ENCODE results near the gene GATB. TPM values are rescaled to one million over a fixed set of nuclear protein-coding genes. Genes with fewer than 3 reads are reported as not detected.

The GATB gene
- total and polyA plus RNA-seq, 2 of the 4 experiments (the other 2 are of a cell fraction): 18.7 to 20.3 TPM

DNA sequence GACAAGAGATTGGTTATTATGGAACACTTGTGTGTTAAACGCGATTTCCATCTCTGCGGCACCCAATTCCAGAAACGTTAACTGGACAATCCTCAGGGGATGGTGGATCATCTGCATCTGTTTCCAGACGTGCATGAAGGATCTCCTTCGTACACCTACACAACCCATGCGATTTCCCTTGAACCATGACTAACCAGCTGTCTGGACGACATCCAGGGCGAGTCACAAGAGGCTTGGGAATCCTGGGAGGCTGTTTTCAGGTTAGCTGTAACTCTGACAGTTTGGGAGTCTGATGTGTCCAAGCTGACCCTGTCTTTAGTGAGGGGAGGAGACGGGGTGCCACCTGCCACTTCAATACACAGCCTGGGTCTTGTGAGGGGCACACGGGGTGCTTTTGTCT is 84.5 kb downstream of the GATB start:
- no peaks in the 10 kb centered on the region for H3K27me3 ChIP-seq (ENCODE audit: control insufficient read depth, insufficient read depth, low read length)
- no peak overlapping the region for H3K9ac ChIP-seq (ENCODE audit: low read depth, low read length)
- H2BK15ac ChIP-seq (ENCODE audit: low read depth, low read length): no peak overlapping the region
- H2AK5ac ChIP-seq (ENCODE audit: low read depth, low read length): no peak overlapping the region
- no peak overlapping the region; the same call in 1 of the 2 replicates for H3K4me2 ChIP-seq (ENCODE audit: low read depth, low read length)
- peaks cover 4% of the 10 kb centered on the region; the same call in 1 of the 2 replicates for H3K4me1 ChIP-seq (ENCODE audit: control insufficient read depth, insufficient read depth, low read length)
- ATAC-seq (ENCODE audit: low read depth) (peak; percentile 75), DNase-seq (peak; percentile 94)
- ChIA-PET POLR2A (ENCODE audit: unreplicated experiment) (interaction anchor here (1.0 kb wide), 1 partner anchor 11 kb away, joined by 4 read pairs; no protein-coding TSS in a partner anchor), CTCF (no interaction called here)
- H3K9me1 ChIP-seq (ENCODE audit: insufficient read depth, low read length): no peaks in the 10 kb centered on the region; the same call in 1 of the 2 replicates
- no peak overlapping the region for H2BK120ac ChIP-seq (ENCODE audit: low read depth, low read length)
- no peak overlapping the region for H3K23ac ChIP-seq (ENCODE audit: low read depth, low read length)
- no peak overlapping the region for H3K56ac ChIP-seq (ENCODE audit: extremely low read depth, insufficient read depth, low read length)
- H3K9me3 ChIP-seq (ENCODE audit: control insufficient read depth, insufficient read depth, low read length): no peaks in the 10 kb centered on the region
- in situ Hi-C loops (cut with MboI; ENCODE audit: low sequenced_read_pairs): no loop called here
- H3K4me3 ChIP-seq (ENCODE audit: insufficient read depth, low read depth, low read length): no peak overlapping the region
- no peak for TF ChIP-seq POLR2A (IDR thresholded peaks at IDR 0.05; ENCODE audit: low read depth, low read length)
- peak; percentile 79 for TF ChIP-seq FOS (IDR thresholded peaks at IDR 0.05; ENCODE audit: low read depth, low read length)
- intact Hi-C loops (cut with micrococcal nuclease): no loop called here
- H3K36me3 ChIP-seq (ENCODE audit: control insufficient read depth, insufficient read depth, low read length): no peaks in the 10 kb centered on the region
- H2BK5ac ChIP-seq (ENCODE audit: low read depth, low read length, poor library complexity, severe bottlenecking): no peak overlapping the region
- no peak overlapping the region for H3K27ac ChIP-seq (ENCODE audit: insufficient read depth, low read length)
- H2AK9ac ChIP-seq (replicated peaks; ENCODE audit: low read depth, low read length, poor library complexity): no peak overlapping the region
- no peaks in the 10 kb centered on the region for H3K79me1 ChIP-seq (ENCODE audit: low read depth in 1 of 2, low read length in 2 of 2)
- no peak overlapping the region for H2BK20ac ChIP-seq (ENCODE audit: low read depth, low read length)
- H3K14ac ChIP-seq (replicated peaks; ENCODE audit: low read depth, low read length): no peak overlapping the region
- no peak overlapping the region for H2AFZ ChIP-seq (replicated peaks; ENCODE audit: low read length, poor library complexity)
- H4K5ac ChIP-seq (ENCODE audit: low read depth, low read length): no peak overlapping the region
- H3K4ac ChIP-seq (ENCODE audit: low read depth, low read length): no peak overlapping the region
- no TSS peak for BruUV-seq (replicated peaks)
- 40% methylated on average over 1 of the region's 11 CpGs; no CpG with 5 or more reads in 1 of the 2 experiments for WGBS, 2 experiments (ENCODE audit: extremely low coverage in 2 of 2, insufficient read length in 1 of 2)
- H4K91ac ChIP-seq (ENCODE audit: insufficient read depth, low read depth, low read length): no peak overlapping the region
- no peak overlapping the region for H4K8ac ChIP-seq (ENCODE audit: low read depth in 2 of 2, low read length in 2 of 2)
- H4K20me1 ChIP-seq (ENCODE audit: insufficient read depth, low read length): no peaks in the 10 kb centered on the region
- H3K18ac ChIP-seq (ENCODE audit: low read depth, low read length): no peak overlapping the region
- dilution Hi-C loops (cut with HindIII; ENCODE audit: low sequenced_read_pairs, unreplicated experiment): no loop called here

Data from IMR-90 (cell line).